ENCODE data around the gene KLHL28.
"Not testable (repeated sequence)": the region's sequence is repeated elsewhere in the genome, so short reads cannot be mapped to it uniquely, and the experiment has no call there.

The KLHL28 gene

GRCh38 chr14:44896275-44897040 lies 65.3 kb downstream of the KLHL28 start:
- no peak for DNase-seq

DNA sequence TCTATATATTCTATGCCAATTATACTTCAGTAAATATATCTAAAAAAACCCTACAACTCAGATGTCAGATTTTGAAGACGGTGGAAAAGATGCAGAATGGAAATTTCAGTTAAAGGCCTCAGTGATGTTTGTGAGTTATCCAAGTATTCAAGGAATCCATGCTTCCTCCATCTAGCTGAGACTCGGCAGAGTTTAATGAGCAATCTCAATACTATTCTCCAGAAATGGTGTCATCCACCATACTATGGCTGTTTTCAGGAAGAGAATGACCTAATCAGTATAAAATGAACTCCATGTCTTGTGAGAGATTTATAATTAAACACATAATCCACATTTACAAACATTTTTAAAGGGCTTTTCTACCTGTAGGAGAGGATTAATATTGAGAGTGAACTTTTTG lies 66.0 kb downstream of the KLHL28 start:
- DNase-seq: no peak

DNA sequence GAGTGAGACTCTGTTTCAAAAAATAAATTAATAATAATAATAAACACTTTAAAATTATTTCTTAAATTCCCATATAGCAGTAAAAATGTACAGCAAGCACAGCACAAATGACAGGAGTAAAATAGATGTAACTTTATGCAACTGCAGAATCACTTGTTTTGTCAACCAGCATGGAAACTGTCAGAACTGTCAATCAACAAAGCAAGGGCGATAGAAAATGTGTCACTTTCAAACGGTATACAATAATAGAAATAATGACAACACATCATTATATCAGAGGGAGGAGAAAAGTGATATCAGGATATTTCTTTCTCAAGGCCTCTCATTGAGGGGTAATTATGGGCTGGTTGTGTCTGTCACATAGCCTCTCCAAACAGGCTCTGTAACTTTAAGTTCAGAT lies 68.2 kb downstream of the KLHL28 start:
- DNase-seq: no peak

DNA sequence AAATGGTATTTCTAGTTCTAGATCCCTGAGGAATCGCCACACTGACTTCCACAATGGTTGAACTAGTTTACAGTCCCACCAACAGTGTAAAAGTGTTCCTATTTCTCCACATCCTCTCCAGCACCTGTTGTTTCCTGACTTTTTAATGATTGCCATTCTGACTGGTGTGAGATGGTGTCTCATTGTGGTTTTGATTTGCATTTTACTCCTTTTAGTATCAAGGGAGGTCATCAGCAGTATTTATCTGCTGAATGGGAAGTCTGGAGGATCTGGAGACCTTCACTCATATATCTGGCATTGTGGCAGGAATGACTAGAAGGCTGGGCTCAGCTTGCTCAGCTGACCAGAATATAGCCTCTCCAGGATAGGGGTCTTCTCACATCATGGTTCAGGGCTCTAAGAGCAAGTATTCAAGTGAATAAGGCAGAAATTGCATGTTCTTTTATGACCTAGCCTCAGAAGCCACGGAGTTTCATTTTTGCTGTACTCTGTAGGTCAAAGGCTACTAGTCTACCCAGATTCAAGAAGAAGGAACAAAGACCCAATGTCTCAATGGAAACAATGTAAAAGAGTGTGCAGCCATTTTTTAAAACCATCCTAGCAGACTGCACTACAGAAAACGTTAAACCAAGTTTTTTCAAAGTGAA lies 69.9 kb downstream of the KLHL28 start:
- DNase-seq: not testable (repeated sequence)

GRCh38 chr14:44889595-44890471 lies 71.9 kb downstream of the KLHL28 start:
- no peak for DNase-seq

- DNase-seq: no peak
These were observed 74.2 kb downstream of the KLHL28 start for GRCh38 chr14:44887596-44887955.

DNA sequence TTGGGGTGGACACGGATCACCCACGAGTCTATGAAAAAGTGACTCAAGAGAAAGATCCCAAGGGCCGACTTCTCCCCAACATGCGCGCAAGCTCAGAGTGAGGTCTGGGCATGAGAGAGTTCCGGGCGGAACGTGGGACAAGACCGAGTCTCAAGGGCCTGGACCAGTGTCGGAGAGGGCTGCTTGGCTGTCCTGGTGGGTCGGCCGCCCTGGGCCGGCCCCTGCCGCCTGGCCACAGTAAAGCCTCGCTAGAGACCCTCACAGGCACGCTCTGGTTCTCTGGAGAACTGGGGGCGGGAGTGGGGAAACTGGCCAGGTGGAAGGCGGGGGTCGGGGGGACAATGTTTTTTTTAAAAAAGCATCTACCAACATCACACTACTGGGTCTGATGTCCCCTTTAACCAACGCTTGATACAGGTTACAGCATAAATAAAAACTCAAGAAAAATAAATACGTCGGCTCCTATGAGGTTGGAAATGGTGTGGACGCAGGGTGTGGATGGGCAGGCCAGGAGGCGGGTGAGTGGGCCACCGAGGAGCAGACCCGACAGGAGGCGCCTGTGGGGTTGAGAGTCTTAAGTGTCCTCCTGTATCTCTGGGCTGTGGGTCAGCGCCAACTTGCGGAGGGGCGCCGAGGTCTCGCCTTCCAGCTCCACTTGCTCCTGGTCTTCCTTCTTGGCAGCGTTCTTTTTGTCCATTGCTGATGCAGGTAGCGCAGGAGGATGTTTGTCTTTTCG lies 74.7 kb downstream of the KLHL28 start:
- no peak for DNase-seq

DNA sequence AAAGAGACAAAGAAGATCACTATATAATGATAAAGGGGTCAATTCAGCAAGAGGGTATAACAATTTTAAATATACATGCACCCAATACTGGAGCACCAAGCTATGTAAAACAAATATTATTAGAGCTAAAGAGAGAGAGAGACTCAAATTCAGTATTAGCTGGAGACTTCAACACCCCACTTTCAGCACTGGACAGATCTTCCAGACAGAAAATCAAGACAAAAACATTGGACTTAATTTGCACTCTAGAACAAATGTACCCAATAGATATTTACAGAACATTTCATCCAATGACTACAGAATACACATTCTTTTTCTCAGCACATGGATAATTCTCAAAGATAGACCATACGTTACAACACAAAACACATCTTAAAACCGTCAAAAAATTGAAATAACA lies 81.0 kb downstream of the KLHL28 start:
- no peak for DNase-seq

All from NCI-H2107 (cell line).